GM12872 (cell line): ENCODE data around the gene SEMA4B.

Experiments
- TF ChIP-seq, protein P1 (sequence below): IDR thresholded peaks from 3 replicates; pipeline ENCODE4 v1.5.1; 2011; ENCODE audit warnings: low read depth, mild to moderate bottlenecking, low read length, moderate library complexity; ENCODE audit not compliant: insufficient read depth

Gene SEMA4B

DNA sequence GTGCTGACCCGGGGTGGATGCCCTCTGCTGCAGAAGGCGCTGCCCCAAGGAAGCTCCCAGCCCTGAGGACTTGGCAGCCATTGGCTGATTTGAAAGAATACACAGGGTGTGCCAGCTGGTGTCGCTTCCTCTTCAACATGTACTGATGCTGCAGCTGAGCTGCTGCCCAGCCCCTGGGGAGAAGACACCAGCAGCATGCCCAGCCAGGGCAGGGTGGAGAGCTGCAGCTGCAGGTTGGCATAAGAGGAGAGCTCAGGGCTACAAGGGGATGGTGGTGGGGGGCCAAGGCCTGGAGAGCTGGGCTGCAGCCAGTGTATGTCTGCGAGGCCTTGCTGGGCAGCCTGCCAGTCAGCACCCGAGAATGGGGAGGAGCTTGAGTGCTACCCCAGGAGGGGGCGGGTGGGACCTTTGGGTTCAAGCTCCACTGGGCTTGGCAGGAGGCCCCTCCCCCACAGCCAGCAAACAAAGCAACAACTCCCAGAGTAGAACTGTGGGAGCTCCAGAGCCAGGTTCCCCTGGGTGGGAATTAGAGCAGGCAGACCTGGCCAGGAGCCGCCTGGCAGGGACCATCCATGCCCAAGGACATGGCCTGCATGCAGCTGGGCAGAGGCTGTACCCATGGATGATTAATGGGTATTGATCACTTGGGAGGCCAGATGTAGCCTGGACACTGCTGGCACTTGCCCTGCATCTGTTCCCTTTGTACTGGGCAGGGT lies 9.2 kb upstream of the SEMA4B start:
- TF ChIP-seq, protein P1, sequence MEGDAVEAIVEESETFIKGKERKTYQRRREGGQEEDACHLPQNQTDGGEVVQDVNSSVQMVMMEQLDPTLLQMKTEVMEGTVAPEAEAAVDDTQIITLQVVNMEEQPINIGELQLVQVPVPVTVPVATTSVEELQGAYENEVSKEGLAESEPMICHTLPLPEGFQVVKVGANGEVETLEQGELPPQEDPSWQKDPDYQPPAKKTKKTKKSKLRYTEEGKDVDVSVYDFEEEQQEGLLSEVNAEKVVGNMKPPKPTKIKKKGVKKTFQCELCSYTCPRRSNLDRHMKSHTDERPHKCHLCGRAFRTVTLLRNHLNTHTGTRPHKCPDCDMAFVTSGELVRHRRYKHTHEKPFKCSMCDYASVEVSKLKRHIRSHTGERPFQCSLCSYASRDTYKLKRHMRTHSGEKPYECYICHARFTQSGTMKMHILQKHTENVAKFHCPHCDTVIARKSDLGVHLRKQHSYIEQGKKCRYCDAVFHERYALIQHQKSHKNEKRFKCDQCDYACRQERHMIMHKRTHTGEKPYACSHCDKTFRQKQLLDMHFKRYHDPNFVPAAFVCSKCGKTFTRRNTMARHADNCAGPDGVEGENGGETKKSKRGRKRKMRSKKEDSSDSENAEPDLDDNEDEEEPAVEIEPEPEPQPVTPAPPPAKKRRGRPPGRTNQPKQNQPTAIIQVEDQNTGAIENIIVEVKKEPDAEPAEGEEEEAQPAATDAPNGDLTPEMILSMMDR: no peak

DNA sequence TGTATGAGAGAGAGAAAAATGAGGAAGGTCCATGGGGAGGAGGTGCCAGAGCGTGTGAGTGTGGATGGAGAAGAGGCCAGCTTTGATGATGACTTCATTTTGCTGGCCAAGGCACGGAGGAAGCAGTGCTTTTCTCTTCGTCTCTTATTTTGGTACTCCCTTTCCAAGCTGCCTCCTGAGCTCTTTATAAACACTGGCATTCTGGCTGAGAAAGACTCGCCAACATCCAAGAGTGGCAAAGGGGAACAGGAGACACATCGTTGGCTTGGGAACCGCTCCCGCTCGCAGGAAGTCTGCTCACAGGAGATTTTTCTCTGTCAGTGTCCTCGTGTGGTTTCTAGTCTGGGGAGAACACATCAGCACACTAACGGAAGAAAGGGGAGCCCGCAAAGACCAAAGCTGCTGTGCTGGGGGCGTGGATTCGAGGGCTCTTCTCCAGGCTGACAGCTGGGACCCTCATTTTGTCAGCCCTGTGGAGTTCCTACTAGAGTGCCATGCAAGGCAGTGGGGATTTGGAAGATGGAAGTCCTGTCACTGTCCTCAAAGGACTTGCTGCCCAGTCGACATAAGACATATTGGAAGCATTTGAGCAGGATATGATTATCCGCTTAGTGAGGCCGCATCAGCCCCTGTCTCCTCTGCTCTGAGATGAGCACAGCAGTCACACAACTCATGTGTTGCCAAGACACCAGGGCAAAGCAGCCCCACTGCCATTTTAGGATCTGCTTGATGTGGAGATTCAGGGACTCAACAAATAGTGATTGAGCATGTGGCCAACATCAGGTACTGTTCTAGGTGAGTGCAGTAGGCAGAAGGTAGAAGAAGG lies 8.0 kb upstream of the SEMA4B start:
- TF ChIP-seq, protein P1: no peak

DNA sequence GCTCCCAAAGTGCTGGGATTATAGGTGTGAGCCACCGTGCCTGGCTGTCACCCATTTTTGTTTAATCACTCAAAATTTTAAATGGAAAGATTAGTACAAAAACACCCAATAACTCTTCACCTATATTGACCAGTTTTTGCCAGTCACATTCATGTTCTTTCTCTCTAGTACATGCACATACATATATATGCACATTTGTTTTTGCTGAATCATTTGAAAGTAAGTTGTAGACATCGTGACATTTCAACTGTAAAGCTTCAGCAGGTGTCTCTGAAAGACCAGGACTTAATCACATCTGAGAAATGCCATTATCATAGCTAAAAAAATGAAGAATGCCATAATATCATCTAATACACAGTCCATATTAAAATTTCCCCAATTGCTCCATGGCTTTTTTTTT lies 6.5 kb upstream of the SEMA4B start:
- TF ChIP-seq, protein P1: no peak

DNA sequence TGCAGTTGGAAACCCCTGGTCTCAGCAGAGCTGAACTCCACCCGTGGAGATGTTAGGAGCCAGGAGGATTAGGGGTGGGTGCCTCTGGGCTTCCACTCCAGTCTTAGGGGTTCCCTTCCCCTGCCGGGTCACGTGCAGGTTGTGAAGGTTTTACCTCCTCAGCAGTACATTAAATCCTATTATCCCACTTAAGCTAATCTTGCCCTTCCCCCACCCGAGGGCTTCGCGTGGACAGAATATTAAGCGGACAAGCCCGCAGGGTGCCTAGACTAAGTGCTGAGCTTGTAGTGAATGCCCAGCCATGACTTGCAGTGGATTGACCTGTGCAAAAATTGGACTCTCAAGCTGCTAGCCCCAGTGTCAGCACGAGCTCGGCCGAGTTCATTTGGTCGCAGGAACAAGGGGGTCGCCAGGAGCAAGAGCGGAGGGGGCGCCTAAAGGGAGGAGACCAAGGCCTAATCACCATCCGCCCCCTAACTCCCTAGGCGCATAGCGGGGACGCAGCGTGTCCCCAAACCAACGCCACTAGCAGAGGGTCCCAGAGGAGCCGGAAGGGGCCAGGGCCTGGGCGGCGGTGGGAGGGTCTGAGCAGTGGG lies 498 bp upstream of the SEMA4B start:
- TF ChIP-seq, protein P1: no peak

DNA sequence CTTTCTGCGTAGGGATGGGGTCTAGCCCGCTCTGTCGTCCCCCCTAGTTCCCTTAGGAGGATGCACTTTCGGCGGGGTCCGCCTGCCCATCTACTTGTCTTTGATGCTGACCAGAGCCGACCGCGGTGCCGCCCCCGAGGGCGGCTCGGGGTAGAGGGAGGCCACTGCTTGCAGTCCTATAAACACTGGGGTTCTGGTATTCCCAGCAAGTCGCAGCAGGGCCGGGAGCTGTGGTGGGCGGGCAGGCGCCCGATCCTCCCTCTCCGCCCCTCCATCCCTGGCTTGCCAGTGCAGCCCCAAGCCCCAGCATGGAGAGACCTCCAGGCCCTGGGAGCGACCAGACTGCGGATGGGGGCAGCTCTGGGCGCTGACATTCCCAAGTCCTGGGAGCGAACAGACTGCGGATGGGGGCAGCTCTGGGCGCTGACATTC lies 830 bp downstream of the SEMA4B start:
- TF ChIP-seq, protein P1: no peak

DNA sequence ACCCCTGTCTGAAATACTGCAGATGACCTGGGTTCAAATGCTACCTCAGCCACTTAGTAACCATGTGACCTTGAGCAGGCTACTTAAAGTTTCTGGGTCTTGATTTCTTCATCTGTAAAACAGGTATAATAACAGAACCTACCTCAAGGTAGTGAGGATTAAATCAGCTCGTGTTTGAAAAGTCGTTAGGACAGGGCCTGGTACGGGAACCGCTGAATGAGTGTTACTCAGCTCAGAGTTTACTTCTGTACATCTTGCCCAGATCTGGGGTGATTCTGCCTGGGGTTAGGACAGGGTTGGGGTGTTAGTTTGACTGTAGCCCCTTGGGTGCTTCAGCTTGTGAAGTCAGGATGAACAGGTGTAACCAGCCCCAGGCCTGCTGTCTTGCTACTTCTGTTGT lies 1.8 kb downstream of the SEMA4B start:
- TF ChIP-seq, protein P1: no peak

DNA sequence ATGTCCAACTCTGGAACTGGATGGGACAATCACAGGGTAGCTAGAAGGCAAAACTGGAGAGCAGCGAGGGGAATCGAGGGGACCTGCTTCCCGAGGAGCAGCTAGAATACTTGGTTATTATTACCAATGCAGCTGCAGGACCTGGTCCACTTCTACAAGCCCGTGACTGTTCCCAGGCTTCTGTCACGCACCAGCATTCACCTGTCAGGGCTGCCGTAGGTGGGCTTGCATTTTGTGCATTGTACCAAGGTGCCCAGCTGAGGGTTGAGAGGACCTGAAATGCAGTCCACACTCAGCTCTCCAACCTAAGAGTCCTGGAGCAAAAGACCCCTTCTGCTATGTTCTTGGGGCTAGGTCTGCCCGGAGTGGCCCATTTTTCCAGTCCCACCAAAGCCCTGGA lies 2.3 kb downstream of the SEMA4B start:
- TF ChIP-seq, protein P1: no peak
